Ectodermal cell (in vitro differentiated cells): ENCODE measurements around the gene EPHA5.

ENCODE experiments used
- H3K27ac ChIP-seq: 2 replicates; pipeline ENCODE4 v1.7.0; 2013; ENCODE audit warnings: mild to moderate bottlenecking, low read depth, low read length; ENCODE audit not compliant: insufficient read depth, poor library complexity, severe bottlenecking
- H3K27me3 ChIP-seq: 2 replicates; pipeline ENCODE4 v1.7.0; 2013; ENCODE audit warnings: mild to moderate bottlenecking, low read length; ENCODE audit not compliant: insufficient read depth, control insufficient read depth, poor library complexity, severe bottlenecking
- H3K36me3 ChIP-seq: one replicate; pipeline ENCODE4 v1.7.0; 2013; ENCODE audit warnings: low read length; ENCODE audit not compliant: control insufficient read depth, insufficient read depth
- H3K4me1 ChIP-seq: one replicate; pipeline ENCODE4 v1.7.0; 2013; ENCODE audit warnings: low read length; ENCODE audit not compliant: control insufficient read depth, insufficient read depth
- H3K4me3 ChIP-seq: 2 replicates; pipeline ENCODE4 v1.7.0; 2013; ENCODE audit warnings: low read depth, low read length, control low read depth; ENCODE audit not compliant: insufficient read depth
- H3K9me3 ChIP-seq: 2 replicates; pipeline ENCODE4 v1.7.0; 2013; ENCODE audit warnings: mild to moderate bottlenecking, low read length, moderate library complexity; ENCODE audit not compliant: control insufficient read depth
- WGBS, 2 experiments: methylation state at CpG; one replicate each; pipeline ENCODE4 v1.1.7; 2013; ENCODE audit warnings: missing lambda C conversion rate in 2 of 2; 5-methylcytosine and 5-hydroxymethylcytosine counted together

EPHA5 gene

DNA sequence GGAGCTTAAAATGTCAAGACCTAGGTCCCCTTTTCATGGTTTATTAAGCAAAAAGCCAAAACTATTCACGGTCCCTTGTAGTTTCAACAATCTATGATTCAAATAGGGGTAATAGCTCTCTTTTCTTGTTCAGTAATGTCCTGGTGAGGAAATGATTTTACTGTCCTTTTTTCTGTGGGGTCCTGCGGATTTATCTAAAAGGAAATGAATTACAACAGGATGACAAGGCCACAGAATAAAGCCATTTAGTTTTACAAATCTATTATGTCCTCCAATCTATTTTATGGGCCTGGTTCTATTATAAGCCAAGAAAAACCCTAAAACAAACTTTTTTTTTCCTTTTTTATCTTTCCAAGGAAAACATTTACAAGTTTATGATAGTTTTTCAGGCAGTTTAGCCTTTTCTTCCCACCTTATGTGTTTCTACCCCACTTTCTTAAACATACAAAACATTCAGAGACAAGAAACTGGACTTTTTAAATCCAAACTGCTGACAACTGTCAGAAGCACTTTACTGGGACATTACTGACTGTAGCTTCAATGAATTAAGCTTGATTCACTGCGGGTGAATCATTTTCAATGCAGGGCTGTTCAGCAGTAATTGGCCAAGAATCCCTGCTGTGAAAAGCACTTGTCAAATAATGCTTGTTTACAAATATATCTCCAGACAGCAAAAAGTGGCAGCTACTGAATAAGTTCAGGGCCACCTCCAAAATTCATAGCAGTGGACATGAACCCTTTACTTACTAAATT, 4.3 kb downstream of the EPHA5 start:
- Histone ChIP-seq H3K27ac (no peak overlapping the region), H3K27me3 (peaks cover 55% of the 10 kb centered on the region), H3K4me1 (peaks cover 6% of the 10 kb centered on the region), H3K9me3 (no peaks in the 10 kb centered on the region), H3K4me3 (no peak overlapping the region), H3K36me3 (no peaks in the 10 kb centered on the region)
- 7 to 27% methylated on average over 2 to 3 of the region's 3 CpGs for whole genome bisulfite sequencing, 2 experiments

DNA sequence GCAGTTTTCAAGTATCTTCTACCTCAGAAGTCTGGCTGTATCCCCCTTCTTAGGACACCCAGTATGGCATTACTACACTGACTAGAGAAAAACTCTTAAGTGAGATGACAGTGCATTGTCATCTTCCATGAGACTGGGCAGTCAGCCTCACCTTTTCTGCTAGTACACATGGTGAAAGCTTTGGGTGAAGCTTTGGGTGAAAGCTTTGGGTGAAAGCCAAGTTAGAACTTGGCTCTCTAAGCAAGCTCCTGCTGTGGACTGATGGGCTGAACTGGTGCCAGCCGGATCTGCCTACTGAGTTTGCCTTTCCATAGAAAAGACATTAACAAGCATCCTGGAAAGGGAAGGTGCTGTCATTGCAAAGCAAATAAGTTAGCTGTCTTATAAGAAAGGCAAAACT, 8.8 kb downstream of the EPHA5 start:
- 43 to 48% methylated on average over 1 of the region's 1 CpG for WGBS, 2 experiments
- no peak overlapping the region for H3K27ac ChIP-seq
- H3K9me3 ChIP-seq, result no peaks in the 10 kb centered on the region
- H3K27me3 ChIP-seq, result peaks cover 10% of the 10 kb centered on the region
- no peaks in the 10 kb centered on the region for H3K36me3 ChIP-seq
- no peaks in the 10 kb centered on the region for H3K4me1 ChIP-seq
- H3K4me3 ChIP-seq, result no peak overlapping the region

GRCh38 chr4:65658117-65658516, 12.2 kb downstream of the EPHA5 start:
- H3K4me1 ChIP-seq, result no peaks in the 10 kb centered on the region
- no peak overlapping the region for H3K27ac ChIP-seq
- H3K4me3 ChIP-seq, result no peak overlapping the region
- no peaks in the 10 kb centered on the region for H3K9me3 ChIP-seq
- no peaks in the 10 kb centered on the region for H3K36me3 ChIP-seq
- no peaks in the 10 kb centered on the region for H3K27me3 ChIP-seq
- 30 to 35% methylated on average over 1 of the region's 1 CpG for WGBS, 2 experiments

- Histone ChIP-seq H3K27me3 (no peaks in the 10 kb centered on the region), H3K36me3 (no peaks in the 10 kb centered on the region), H3K4me1 (no peaks in the 10 kb centered on the region), H3K9me3 (no peaks in the 10 kb centered on the region), H3K27ac (no peak overlapping the region), H3K4me3 (no peak overlapping the region)
These were observed 14.3 kb downstream of the EPHA5 start for GRCh38 chr4:65656008-65656407.

GRCh38 chr4:65654976-65655375, 15.3 kb downstream of the EPHA5 start:
- no peaks in the 10 kb centered on the region for H3K27me3 ChIP-seq
- H3K9me3 ChIP-seq, result no peaks in the 10 kb centered on the region
- H3K4me1 ChIP-seq, result no peaks in the 10 kb centered on the region
- no peak overlapping the region for H3K4me3 ChIP-seq
- WGBS, 2 experiments, result 100% methylated on average over 1 of the region's 1 CpG
- H3K36me3 ChIP-seq, result no peaks in the 10 kb centered on the region
- no peak overlapping the region for H3K27ac ChIP-seq

GRCh38 chr4:65653740-65654361, 16.4 kb downstream of the EPHA5 start:
- no peak overlapping the region for H3K4me3 ChIP-seq
- no peaks in the 10 kb centered on the region for H3K36me3 ChIP-seq
- no peaks in the 10 kb centered on the region for H3K4me1 ChIP-seq
- no peak overlapping the region for H3K27ac ChIP-seq
- no peaks in the 10 kb centered on the region for H3K9me3 ChIP-seq
- H3K27me3 ChIP-seq, result no peaks in the 10 kb centered on the region
- WGBS, 2 experiments, result 90 to 91% methylated on average over 2 to 4 of the region's 6 CpGs

GRCh38 chr4:65651751-65652150, 18.5 kb downstream of the EPHA5 start:
- 79 to 91% methylated on average over 2 of the region's 3 CpGs for WGBS, 2 experiments
- Histone ChIP-seq H3K27ac (no peak overlapping the region), H3K36me3 (no peaks in the 10 kb centered on the region), H3K9me3 (no peaks in the 10 kb centered on the region), H3K4me1 (no peaks in the 10 kb centered on the region), H3K27me3 (no peaks in the 10 kb centered on the region), H3K4me3 (no peak overlapping the region)

GRCh38 chr4:65651031-65651430, 19.3 kb downstream of the EPHA5 start:
- WGBS, 2 experiments, result 68 to 77% methylated on average over 1 of the region's 1 CpG
- Histone ChIP-seq H3K27me3 (no peaks in the 10 kb centered on the region), H3K4me1 (no peaks in the 10 kb centered on the region), H3K9me3 (no peaks in the 10 kb centered on the region), H3K4me3 (no peak overlapping the region), H3K36me3 (no peaks in the 10 kb centered on the region), H3K27ac (no peak overlapping the region)

- WGBS, 2 experiments, result 95 to 100% methylated on average over 1 of the region's 1 CpG
- H3K4me3 ChIP-seq, result no peak overlapping the region
- H3K36me3 ChIP-seq, result no peaks in the 10 kb centered on the region
- no peaks in the 10 kb centered on the region for H3K4me1 ChIP-seq
- no peaks in the 10 kb centered on the region for H3K27me3 ChIP-seq
- no peak overlapping the region for H3K27ac ChIP-seq
- H3K9me3 ChIP-seq, result no peaks in the 10 kb centered on the region
These were observed 24.2 kb downstream of the EPHA5 start for GRCh38 chr4:65646136-65646535.

- no peaks in the 10 kb centered on the region for H3K9me3 ChIP-seq
- no peaks in the 10 kb centered on the region for H3K4me1 ChIP-seq
- no peak overlapping the region for H3K4me3 ChIP-seq
- H3K27me3 ChIP-seq, result no peaks in the 10 kb centered on the region
- no peak overlapping the region for H3K27ac ChIP-seq
- H3K36me3 ChIP-seq, result no peaks in the 10 kb centered on the region
- WGBS, 2 experiments, result 56 to 92% methylated on average over 1 of the region's 1 CpG
These were observed 25.1 kb downstream of the EPHA5 start for GRCh38 chr4:65645185-65645584.
